GM04504 (cell line): ENCODE results near the gene PIP5K1C.
"Not testable (repeated sequence)": the region's sequence is repeated elsewhere in the genome, so short reads cannot be mapped to it uniquely, and the experiment has no call there.

ENCODE experiments used
- DNase-seq: peaks from one replicate; pipeline ENCODE4 v3.0.0-alpha.2; 2012; ENCODE audit warnings: low read depth

The PIP5K1C gene

DNA sequence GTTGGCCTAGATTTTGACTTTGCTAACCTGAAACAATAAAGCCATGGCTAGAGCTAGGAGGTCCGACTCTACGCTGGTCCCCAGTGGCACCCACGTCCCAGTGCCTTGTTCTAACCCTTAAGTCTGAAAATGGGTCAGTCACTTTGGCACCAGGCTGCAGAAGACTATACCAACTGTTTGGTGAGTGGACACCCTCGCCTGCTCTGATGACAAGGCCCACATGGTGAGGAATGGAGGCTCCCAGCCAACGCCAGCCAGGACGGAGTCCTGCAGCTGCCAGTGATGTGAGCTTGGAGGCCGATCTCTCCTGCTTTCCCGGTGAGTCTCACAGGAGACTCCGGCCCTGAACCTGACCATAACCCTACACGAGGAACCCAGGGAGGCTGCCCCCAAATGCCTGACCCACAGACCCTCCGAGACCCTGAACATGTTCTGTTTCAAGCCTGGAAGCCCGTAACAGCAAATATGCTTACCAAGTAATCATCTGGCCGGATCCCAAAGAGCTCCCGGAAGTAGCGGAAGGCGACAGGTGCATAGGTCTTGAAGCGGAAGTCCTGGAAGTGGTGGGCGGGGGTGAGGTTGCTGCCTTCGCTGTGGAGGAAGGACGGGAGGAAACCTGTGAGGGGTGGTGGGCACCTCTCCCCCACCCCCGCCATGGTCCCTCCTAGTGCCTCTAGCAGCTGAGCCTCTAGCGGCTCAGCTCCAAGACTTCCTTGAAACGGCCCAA is 39.6 kb downstream of the PIP5K1C start:
- no peak for DNase-seq

DNA sequence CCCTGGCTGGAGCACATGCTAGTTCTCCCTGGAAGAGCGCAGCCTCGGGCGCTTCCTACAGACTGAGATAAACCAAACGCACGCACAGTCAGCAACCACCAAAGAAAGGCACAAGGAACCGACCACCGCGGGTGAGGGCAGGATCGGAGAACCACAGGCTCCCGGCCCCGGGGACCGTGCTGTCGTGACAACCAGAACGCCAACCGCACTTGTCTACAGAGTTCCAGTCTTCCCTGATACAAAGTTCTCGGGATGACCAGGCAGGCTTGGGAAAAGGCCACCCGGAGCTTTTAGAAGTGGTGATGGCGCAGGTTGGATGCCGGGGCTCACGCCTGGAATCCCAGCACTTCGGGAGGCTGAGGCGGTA is 40.5 kb downstream of the PIP5K1C start:
- no peak for DNase-seq

DNA sequence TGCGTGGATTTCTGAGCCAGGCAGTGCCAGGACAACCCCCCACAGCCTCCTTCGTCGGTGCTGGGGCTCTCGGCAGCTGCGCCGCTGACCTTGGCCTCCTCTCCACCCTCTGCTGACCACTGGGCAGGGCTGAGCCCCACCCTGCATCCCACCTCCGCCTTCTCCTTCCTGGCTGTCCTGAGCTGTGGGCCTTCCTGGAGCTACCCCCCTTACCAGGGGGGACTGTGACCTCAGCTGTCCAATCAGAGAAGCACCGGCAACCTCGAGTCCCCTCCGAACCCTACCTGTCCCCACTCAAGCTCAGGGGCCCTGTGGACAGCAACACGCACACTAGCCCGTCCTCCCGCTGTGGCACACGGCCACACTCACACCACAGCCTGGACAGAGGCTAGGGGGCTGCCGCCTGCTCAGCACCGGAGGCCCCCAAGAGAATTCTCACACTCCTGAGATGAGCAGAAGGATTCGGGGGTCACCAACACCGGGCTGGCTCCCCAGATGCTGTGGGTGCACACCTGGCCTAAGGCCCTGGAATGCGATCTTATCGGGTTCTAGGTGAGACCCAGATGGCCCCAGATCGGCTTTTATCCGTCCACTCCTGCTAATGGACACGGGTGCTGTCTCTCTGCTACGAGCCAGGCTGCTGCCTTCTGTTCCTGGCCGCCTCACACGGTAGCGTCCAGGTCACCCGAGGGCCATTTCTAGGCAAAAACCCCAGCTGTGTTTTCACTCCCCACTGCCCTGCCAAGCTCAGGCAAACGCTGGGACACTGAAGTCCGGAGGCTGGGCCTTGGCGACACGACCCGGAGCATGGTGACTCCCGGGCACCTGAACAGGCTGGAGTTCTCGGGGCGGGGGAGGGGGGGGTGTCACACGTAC is 41.2 kb downstream of the PIP5K1C start:
- no peak for DNase-seq

DNA sequence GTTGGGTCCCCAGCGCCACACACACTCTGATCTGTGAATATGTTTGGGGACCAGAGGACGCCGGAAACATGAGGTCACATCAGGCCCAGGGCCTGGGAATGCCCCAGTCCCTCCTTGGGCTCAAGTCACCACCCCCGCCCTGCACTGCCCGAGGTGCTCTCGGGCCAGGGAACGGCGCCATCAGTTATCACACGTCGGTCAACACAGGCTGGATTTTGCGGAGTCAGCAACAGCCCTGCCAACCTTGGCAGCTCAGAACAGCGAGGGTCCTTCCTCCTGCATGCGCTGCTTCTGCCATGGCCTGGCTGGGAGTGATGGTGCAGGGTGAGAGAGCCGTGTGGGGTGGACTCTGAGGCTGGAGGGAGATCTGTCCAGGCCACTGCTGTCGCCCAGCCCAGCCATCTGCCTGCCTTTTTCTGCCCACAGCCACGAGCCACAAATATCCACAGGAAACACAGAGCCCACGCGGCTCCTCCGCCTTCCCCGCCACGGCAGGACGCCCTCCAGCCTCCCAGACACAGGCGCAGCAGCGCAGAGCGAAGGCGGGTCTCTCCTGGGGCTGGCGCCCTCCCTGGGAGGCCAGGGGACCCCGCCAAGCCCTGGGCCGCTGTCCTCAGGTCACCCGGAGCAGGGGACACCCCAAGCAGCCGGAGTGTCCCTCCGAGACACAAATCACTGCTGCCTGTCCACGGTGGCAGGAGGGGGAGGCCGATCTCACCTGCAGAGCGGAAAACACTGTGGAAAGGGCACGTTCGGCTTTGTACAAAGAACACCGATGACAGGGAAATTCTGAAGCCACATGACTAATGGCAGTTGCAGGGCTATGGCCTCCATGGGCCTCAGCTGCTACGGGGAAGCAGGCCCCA is 42.0 kb downstream of the PIP5K1C start:
- no peak for DNase-seq

DNA sequence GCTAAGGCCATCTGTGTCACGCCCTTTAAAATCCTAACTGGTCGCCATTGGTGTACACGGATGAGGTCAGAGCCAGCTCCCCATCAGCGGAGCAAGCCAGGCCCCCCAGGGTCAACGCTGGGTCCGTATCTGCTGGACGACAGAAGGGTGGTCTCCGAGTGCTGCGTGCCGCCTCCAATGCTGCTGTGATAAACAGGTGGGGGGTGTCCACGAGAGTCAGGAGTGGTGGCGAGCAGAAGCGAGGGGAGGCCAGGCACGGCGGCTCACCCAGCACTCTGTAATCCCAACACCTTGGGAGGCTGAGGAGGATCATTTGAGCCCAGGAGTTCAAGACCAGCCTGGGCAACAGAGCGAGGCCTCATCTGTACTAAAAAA is 42.9 kb downstream of the PIP5K1C start:
- DNase-seq, result no peak

DNA sequence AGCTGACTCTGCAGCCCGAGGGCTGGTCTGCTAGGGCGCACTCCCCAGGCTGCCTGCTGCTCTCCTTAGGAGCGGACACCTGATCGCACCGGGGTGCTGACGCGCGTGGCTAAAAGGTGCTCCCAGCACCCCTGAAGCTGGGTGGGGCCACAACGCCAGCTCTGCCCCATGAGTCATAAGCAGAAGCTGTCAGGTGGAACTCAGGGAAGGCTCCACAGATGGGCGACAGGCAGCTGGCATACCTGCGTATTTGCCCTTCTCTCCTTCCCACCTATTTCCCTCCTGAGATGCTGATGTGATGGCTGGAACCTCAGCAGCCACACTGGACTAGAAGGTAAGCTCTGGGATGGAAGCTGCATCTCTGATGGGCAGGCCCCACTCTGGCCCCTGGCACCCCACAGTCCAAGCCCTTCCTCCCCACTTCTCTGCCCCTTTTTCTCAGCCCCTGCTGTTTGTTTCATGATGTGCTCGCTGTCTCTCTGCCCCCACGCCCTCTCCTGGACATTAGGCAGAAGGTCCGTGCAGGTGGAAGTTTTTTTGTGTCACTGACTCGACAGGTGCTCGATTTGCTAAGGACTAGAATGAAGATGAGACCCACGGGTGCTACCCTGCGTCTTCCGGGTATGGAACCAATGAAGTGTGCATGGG is 43.4 kb downstream of the PIP5K1C start:
- no peak for DNase-seq

DNA sequence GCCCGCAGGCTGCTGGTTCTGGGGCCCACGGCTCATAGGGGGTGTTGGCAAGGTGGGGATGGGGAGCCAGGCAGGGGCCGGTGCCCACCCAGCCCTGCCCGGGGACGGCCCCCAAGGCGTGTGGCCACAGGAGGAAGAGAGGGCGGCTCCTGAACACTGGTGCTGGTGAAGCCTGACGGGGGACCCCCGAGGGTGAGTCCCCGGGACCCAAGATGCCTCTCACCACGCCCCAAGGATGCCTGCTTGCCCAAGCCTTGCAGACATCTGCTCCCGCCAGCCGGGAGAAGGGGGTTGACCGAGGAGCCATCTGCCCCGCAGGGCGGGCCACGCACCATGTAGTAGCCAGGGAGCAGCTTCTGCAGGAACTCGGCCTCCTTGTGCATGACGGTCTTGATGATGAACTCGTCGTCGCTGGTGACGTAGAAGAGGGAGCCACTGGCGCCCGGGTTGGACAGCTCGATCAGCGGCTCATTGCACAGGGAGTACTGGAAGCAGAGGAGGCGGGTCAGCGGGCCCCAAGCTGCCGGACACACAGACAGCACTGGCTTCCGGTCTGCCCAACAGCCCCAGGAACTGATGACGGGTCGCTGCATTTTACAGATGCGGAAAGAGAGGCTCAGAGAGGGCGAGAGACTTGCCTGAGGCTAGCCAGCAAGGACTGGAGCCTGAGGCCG is 44.1 kb downstream of the PIP5K1C start:
- peak; percentile 60 for DNase-seq

DNA sequence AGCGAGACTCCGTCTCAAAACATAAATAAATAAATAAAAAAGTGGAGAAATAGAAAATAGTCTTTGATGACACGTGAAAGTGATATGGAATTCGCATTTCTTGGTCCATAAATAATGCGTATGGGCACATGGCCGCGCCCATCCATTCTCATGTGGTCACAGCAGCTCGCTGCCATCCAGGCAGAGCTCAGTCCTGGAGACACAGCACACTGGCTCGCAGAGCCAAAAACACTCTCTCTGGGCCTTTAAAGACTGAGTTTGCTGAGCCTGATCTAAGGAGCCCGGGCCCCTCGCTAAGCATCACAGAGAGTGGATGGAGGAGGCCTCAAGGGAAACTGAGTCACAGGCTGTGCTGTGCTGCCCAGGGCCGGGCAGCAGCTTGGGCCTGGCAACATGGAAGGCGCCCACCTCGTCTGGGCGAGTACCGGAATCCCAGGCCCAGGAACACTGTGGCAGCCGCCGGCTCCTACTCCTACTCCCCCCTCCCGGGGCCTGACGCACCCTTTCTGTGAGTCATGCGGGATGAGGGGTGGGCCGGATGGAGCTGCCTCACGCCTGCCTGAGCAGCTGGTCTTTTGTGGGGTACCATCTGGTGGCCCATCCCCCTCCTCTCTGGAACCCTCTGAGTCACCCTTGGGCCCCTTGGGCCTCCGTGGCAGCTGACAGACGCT is 44.7 kb downstream of the PIP5K1C start:
- peak; percentile 95 for DNase-seq

DNA sequence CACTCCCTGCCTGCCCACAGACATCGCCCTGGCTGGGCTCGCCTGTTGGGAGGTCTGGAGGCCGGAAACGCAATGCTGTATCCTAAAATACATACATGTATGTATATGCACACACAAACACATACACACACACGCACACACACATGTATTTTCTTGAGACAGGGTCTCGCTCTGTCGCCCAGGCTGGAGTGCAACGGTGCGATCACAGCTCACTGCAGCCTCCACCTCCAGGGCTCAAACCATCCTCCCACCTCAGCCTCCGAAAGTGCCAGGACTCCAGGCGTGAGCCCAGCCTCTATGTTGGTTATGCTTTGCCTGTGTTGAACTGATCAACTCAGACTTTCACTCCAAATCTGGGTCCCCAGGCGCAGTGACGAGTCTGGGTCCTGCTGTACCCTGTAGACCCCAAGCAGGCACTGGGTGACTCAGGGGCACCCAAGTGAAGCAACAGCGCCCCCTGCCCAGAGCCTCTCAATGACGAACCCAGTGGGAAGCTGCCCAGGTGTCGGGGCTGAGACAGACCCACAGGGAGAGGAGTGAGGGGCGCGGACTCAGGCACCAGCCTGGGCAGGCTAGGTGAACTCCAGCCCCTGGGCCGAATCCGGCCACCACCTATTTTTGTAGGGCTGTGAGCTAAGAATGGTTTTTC is 46.3 kb downstream of the PIP5K1C start:
- DNase-seq, result no peak

DNA sequence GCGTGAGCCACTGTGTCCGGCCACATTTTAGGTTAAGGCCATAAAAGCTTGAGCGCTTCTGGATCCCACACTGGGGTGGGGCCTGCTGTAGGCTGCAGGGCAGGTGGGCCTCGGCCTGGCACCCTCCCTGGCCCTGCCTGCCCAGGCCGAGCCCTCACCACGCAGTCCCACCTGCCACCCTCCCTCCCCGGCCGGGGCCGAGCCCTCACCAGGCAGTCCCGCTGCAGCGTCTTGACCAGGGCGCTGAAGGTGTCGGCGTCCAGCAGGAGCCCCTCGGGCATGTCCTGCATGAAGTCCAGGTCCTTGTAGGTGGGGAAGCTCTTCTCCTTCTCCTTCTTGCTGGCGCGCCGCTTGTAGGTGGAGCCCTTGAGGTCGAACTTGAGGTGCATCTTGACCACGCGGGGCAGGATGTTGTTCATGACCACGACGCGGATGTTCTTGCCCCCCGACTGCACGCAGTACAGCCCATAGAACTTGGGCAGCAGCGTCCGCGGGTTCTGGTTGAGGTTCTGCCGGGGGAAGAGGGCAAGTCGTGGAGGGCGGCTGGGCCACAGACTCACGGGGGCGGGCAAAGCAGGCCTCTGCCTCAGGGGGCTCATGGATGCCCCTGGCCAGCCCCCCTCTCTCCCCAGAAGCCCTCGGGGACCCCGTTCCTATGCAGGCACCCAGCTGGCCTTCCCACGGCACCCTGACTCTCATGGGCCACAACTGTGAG is 47.0 kb downstream of the PIP5K1C start:
- no peak for DNase-seq

DNA sequence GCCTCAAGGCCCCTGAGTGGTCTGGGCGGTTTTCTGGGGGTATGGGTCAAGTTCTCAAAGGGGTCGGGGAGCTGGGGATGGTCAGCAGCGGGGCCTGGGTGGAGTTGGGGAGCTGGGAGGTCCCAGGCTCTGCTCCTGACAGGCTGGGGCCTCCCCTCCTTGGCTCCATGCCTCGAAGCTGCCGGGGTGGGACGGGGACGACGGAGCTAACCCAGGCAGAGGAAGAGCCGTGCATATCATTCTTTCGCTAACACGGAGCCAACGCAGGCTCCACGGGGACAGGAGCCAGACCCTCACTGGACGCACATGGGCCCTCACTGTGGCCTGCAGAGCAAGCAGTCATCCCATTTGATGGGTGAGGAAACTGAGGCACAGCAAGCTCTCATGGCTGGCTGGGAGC is 47.8 kb downstream of the PIP5K1C start:
- no peak for DNase-seq

DNA sequence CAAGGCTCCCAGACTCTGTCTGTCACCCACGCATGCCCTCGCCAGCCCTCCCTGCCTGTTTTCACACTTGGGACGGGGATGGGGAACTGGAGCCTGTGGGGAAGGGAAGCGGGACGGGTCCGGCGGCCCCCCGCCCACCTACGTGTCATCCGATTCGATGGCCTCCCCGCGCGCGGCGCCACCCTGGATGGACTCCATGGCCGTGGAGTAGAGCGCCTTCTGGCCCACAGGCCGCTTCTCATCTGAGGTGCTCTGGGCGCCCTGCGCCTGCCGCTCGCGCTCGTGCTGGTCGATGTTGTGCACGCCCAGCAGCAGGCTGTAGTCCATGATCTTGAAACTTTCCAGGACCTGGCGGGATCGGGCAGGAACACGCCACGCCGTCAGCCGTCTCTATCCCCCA is 48.6 kb downstream of the PIP5K1C start:
- DNase-seq, result no peak

DNA sequence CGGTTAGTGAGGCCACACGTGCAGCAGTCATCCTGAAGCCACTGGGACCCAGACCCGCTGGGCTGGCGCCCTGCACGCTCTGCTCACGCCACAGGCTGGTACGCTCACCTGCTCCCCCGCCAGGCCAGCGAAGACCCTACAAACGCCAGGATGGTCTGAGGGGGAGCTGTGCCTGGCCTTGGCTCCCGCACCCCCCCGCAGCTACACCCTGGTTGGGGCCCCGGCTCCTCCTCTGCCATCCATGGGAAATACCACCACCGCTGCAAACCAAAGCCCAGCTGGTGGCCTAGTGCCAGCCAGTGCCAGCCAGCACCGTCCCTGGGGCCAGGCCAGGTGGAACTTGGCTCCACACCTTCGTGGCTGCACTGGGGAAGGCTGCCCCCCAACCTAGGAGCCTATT is 50.4 kb downstream of the PIP5K1C start:
- DNase-seq, result no peak

DNA sequence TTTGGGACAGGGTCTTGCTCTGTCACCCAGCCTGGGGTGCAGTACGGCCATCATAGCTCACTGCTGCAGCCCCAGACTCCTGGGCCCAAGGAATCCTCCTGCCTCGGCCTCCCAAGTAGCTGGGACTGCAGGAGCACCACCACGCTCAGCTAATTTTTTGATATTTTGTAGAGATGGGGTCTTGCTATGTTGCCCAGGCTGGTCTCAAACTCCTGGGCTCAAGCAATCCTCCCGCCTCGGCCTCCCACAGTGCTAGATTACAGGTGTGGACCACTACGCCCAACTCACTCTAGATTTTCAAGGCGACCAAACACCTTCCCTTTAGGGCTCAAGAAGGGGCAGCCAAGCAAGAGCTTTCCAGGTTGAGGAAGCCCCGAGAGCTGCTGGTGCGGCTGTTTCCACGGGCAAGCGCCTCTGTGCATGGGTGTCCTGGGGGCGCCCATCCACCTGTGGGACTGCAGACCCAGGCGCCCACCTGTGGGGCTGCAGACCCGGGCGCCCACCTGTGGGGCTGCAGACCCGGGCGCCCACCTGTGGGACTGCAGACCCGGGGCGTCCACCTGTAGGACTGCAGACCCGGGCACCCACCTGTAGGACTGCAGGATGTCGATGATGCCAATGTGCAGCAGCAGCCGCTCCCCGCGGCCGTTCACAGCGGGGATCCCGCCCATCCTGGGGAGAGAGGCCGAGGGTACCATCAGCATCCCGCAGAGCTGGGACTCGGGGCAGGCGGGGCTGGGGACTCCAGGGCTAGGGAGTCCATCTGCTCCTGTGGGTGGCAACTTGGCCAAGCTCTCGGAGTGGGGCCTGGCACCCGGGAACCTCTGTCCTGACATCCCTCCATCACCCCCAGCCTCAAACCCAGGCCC is 52.0 kb downstream of the PIP5K1C start:
- no peak for DNase-seq

DNA sequence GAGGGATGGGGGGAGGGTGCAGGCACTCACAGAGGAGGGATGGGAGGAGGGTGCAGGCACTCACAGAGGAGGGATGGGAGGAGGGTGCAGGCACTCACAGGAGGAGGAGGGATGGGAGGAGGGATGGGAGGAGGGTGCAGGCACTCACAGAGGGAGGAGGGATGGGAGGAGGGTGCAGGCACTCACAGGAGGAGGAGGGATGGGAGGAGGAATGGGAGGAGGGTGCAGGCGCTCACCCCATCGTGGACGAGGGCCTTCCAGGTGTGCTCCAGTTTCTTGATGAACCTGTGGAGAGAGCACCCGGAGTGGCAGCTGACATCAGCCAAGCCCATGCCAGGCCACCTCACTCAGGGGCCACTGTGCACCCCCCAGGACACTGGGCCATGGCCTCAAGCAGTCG is 53.2 kb downstream of the PIP5K1C start:
- DNase-seq, result not testable (repeated sequence)

DNA sequence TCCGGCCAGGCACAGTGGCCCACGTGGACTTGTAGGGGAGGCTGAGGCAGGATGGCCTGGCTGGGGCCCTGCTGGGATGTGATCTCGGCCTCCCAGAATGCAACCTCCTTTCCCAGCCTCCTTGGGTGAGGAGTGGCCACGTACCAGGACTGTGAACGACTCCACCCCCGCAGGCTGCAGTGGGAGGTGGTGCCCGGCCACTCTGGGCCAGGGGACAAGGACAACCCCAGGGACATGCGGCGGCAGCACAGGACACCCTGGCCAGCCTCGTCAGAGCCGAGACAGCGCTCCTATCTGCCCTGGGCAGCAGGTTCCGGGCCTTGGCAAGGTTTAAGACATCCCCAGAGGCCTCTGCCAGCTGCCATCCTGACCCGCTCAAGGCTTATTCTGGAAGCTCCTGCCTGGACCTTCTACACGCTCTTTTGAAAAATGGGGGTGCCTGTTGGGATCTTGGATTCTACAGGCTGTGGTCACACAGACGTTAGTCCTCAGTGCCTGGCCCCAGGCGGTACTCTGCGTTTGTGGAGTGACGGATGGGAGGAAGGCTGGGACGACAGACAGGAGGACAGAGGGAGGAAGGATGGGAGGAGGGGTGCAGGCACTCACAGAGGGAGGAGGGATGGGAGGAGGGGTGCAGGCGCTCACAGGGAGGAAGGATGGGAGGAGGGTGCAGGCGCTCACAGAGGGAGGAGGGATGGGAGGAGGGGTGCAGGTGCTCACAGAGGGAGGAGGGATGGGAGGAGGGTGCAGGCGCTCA is 53.8 kb downstream of the PIP5K1C start:
- no peak for DNase-seq

DNA sequence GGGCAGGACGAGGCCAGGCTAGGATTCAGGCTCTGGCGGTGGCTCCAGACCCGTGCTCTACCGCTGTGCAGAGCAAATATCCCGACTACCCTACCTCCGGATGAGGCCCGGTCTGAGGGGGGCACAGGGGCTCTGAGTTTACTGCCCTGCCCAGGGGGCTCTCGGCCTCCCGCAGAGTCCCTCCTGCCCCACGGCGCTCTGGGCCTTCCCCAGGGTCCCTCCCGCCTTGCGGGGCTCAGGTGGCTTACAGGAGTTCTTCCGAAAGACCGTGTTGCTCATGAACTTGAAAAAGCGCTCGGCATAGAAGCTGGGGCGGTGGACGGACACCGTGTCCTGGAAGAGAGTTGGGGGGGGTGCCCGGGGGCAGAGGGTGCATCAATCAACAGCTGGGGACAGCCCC is 54.5 kb downstream of the PIP5K1C start:
- DNase-seq, result no peak

DNA sequence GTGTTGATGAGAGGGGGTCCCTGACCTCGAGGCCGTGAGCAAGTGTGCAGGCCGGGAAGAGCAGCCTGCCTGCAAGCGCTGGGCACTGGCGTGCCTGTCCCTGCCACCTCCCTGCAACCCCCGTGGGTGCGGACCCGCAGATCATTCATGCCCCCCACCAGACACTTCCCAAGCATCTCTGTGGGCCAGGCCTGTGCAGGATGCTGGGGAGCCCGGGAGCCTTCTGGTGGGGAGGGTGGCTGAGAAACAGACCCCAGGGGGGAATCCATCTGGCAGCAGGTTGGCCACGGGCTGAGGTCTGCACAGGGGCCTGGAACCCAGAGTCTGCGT is 55.2 kb downstream of the PIP5K1C start:
- DNase-seq, result no peak
